ENCODE results near the gene BTBD7.

- no peak for TF ChIP-seq GATA2 (IDR thresholded peaks at IDR 0.05; ENCODE audit: low read depth, low read length)
- TF ChIP-seq GATA3 (IDR thresholded peaks at IDR 0.05; ENCODE audit: low read depth, low read length), result no peak
Measured at GRCh38 chr14:93281937-93282336, 50.9 kb downstream of the BTBD7 start.

Measured in SH-SY5Y (cell line).